Measurements from ENCODE around the gene SPA17. TPM values are rescaled to one million over a fixed set of nuclear protein-coding genes. Genes with fewer than 3 reads are reported as not detected.

The SPA17 gene
- total RNA-seq, 2 experiments from 2014 or later: 2.4 to 2.9 TPM

DNA sequence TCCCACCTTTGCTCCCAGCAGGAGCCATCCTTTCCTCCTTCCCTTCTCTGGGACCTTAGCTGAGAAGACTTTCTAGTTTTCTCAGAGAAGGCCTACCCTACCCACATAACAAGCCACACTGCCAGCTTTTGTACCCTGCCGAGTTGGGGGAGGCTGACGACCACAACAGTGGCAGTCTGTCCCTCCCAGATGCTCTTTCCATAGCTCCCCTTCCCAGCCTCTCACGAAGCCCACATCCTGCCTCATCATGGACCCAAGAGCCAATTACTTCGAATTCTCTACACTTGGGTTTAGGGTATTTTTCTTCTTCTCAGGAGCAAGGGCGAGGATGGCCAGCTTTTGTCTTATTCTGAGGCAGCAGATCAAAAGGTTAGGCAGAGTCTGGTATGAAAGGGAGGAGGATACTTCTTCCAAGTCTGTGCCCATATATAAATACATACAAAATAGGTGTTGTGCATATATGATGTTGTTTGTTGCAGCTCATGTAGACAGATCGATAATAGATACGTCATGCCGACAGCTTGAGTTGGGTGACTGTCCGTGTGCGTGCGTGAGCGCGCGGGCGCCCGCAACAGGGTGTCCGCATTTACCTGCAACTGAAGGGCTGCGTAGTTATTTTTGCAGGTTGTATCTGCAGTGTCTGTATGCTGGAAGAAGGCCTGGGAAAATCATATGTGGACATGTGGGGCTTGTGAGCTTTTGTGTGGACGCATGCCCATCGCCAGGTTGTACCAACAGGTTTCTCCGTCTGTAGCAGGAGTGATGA lies 65.2 kb downstream of the SPA17 start:
- CTCF ChIA-PET: interaction anchor here (1.4 to 3.1 kb wide), 6 partner anchors 18 to 97 kb away, joined by 3 to 10 read pairs (median 6); no protein-coding TSS in a partner anchor
- H3K4me3 Mint-ChIP-seq: peak overlapping the region; percentile 74
- peaks cover 15% of the 10 kb centered on the region for H3K4me1 Mint-ChIP-seq
- peaks cover 66% of the 10 kb centered on the region for H3K27me3 Mint-ChIP-seq
- DNase-seq (no peak), ATAC-seq (no peak)
- no peaks in the 10 kb centered on the region for H3K36me3 Mint-ChIP-seq
- H3K9me3 Mint-ChIP-seq (ENCODE audit: low read depth): no peaks in the 10 kb centered on the region
- no peak overlapping the region for H3K27ac Mint-ChIP-seq

DNA sequence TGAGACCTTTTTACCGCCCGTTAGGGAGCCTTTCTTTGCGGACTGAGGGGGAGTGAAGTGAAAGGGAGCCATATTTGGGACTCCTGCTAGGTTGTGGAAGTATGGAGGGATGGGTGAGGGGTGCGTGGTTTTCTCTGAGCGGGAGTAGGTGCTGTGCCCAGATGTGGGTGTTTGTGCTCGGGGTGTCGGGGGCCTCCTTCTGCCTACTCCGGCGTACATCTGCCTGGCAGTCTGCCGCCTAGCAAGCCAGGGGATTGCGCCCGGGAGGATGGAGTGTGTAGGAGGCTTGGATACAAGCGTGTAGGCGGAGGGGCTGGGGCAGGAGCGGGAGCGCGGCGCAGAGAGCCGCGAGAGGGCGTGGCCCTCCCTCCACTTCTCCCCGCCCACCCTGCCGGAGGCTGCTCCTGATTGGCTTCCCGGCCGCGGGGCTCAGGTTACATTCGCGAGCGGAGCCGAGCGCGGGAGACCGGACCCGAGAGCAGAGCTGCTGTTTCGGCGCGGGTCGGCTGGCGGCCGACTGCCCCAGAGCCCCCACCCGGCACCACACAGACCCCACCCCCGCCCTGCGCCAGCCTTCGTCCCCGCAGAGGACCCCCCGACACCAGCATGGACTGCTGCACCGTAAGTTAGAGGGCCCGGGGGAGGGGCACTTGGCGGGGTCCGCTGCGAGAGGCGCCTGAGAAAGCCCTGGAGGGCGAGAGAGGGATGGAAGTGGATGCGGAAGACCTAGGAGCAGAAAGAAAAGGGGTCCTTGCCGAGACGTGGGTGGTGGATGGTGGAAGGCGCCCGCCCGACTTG lies 66.0 kb downstream of the SPA17 start, which contains the start of gene NRGN:
Gene NRGN (plus strand): TSS at position 464 of the 798 bp plus-strand sequence. CDS start 143 bp downstream, at position 607.
- Mint-ChIP-seq H3K27ac (no peak within 1 kb of the TSS), H3K4me1 (peaks cover 15% of the 10 kb centered on the region), H3K36me3 (no peaks in the 10 kb centered on the region), H3K27me3 (peaks cover 67% of the 10 kb centered on the region), H3K9me3 (ENCODE audit: low read depth) (no peaks in the 10 kb centered on the region), H3K4me3 (peak within 1 kb of the TSS; percentile 74)
- DNase-seq (peak; percentile 90), ATAC-seq (peak; percentile 98)
- CTCF ChIA-PET: interaction anchor here (1.0 to 3.1 kb wide), 7 partner anchors 17 to 97 kb away, joined by 3 to 10 read pairs (median 6); no protein-coding TSS in a partner anchor

DNA sequence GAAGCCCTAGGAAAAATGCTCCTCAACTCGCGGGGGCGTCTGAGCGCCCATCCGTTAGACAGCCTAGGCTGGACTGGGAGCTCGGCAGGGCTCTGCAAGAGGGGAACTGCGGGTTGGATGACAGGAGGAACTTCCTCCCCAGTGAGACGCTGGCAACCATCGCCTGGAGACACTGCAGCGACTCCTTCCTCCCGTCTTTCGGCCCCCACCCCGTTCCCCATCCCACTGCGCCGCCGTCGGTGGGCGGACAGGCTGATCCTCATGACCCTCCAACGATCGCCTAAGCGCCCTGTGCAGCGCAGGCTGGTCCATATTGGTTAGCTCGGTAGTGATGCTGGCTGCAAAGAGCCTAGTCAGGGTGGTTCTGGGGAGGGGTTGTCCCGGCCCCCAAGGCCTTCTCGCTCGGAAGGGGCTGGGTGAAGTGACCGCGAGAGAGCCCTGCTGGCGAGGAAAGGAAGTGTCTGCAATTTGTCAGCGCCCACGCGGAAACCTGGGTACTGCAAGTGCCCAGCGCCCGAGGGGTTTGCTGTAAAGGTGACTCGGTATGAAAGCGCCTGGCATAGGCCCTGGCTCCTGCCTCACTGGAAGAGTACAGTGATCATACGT lies 66.7 kb downstream of the SPA17 start:
- peak; percentile 31 for ATAC-seq
- H3K36me3 Mint-ChIP-seq: no peaks in the 10 kb centered on the region

DNA sequence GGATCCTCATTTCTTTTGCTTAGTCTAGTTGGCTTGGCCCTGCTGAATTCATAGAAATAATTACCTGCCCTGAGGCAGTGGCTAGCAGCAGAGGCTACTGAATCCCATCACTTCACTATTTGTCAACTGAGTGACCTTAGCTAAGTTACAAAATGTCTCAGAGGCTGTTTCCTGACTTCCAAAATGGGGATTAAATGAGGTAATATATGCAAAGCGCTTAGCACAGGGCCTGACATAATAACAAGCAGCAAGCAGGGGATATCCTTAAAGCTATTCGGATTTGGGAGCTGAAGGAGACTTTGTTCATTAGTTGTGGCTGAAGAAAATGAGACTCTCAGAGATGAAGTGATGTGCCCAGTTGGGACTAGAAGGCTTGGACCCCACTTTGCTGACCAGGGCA lies 68.9 kb downstream of the SPA17 start:
- H3K27ac Mint-ChIP-seq: no peak overlapping the region
- ATAC-seq: no peak
- H3K36me3 Mint-ChIP-seq: no peaks in the 10 kb centered on the region
- CTCF ChIA-PET: interaction anchor here (0.5 to 7.7 kb wide), 5 partner anchors 16 to 1585 kb away, joined by 3 to 69 read pairs (median 4); no protein-coding TSS in a partner anchor
- H3K4me3 Mint-ChIP-seq: no peak overlapping the region
- peaks cover 23% of the 10 kb centered on the region for H3K4me1 Mint-ChIP-seq
- DNase-seq: no peak
- no peaks in the 10 kb centered on the region for H3K9me3 Mint-ChIP-seq (ENCODE audit: low read depth)
- peaks cover 49% of the 10 kb centered on the region for H3K27me3 Mint-ChIP-seq

More for the DNA sequence above, 66.7 kb downstream of the SPA17 start:
- DNase-seq: peak; percentile 61
- Mint-ChIP-seq H3K27ac (no peak overlapping the region), H3K27me3 (peaks cover 65% of the 10 kb centered on the region), H3K4me1 (peaks cover 19% of the 10 kb centered on the region), H3K4me3 (peak overlapping the region; percentile 74), H3K9me3 (ENCODE audit: low read depth) (no peaks in the 10 kb centered on the region)
- CTCF ChIA-PET: interaction anchor here (0.9 to 3.1 kb wide), 11 partner anchors 13 to 96 kb away, joined by 3 to 10 read pairs (median 5); partner anchors contain the start of genes SIAE and SPA17

DNA sequence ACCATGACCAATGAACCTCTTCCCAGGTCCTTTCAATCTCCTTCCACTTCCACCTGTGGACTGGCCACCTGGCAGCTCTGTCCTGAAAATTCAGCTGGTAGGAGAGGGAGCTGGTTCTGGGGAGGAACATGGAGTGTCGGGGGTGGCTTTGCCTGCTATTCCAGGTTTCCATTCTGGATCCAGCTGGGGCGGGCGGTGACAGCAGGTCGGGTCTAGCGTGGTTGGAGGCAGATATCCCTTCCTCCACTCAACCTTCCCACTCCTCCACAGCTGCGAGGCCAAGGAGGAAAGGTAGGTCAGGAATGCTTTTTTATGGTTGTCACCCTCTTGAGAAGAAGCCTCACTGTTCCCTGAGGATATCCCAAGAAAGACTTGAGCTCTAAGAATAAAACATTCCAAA lies 69.3 kb downstream of the SPA17 start:
- ATAC-seq: no peak
- Mint-ChIP-seq H3K4me3 (no peak overlapping the region), H3K27ac (no peak overlapping the region), H3K9me3 (ENCODE audit: low read depth) (no peaks in the 10 kb centered on the region), H3K36me3 (no peaks in the 10 kb centered on the region), H3K27me3 (peaks cover 45% of the 10 kb centered on the region), H3K4me1 (peaks cover 23% of the 10 kb centered on the region)
- DNase-seq: no peak
- CTCF ChIA-PET: interaction anchor here (0.5 to 7.7 kb wide), 6 partner anchors 15 to 1586 kb away, joined by 3 to 69 read pairs (median 4); no protein-coding TSS in a partner anchor

DNA sequence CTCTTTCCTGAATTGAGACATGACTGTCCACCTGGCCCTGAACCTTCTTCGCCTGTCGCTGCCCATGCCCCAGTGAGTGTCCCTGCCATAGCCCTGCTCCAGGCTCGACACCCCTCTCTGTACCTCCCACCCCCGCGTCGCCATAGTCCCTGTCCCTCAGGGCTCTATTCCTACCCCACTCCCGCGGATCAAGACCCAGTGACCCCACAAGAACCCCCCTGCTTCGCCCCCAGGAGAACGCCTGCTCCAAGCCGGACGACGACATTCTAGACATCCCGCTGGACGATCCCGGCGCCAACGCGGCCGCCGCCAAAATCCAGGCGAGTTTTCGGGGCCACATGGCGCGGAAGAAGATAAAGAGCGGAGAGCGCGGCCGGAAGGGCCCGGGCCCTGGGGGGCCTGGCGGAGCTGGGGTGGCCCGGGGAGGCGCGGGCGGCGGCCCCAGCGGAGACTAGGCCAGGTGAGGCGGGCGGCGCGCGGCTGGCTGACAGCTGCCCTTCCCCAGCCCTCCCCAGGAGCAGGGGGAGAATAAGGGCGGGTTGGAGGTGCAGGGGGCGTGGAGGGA lies 71.6 kb downstream of the SPA17 start:
- Mint-ChIP-seq H3K27ac (no peak overlapping the region), H3K27me3 (peaks cover 40% of the 10 kb centered on the region), H3K4me3 (peak overlapping the region; percentile 44), H3K36me3 (no peaks in the 10 kb centered on the region), H3K9me3 (ENCODE audit: low read depth) (no peaks in the 10 kb centered on the region), H3K4me1 (peaks cover 19% of the 10 kb centered on the region)
- no peak for ATAC-seq
- no peak for DNase-seq
- CTCF ChIA-PET: interaction anchor here (1.1 to 7.7 kb wide), 16 partner anchors 9 to 1143 kb away, joined by 3 to 69 read pairs (median 5); partner anchors contain the start of genes ESAM, MSANTD2, SIAE and SPA17

DNA sequence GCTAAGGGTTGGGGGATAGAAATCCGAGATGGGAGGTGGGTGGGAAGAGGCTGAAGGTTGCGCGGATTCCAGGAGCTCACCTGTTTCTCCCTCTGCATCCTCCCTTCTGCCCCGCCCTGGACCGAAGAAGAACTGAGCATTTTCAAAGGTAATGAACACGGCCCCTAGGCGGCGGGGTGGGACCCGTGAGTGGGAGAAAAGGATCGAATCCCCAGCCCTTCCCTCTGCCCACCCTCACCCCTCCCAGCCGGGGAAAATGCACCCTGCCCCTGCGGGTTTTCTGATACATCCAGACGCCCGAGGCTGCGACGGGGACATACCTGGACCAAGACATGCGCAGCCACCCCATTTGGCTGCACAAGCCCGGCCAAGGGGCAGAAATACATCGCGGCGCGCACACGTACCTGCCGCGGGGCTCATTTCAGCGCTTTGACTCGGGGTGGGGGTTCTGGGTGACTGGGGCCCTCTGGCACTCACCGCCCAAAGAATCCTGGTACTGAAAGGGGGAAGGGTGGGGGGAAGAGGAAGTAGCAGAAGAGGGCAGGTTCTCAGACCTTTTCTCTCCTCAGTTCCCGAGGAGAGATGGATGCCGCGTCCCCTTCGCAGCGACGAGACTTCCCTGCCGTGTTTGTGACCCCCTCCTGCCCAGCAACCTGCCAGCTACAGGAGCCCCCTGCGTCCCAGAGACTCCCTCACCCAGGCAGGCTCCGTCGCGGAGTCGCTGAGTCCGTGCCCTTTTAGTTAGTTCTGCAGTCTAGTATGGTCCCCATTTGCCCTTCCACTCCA lies 72.3 kb downstream of the SPA17 start:
- Mint-ChIP-seq H3K4me3 (peak overlapping the region; percentile 89), H3K4me1 (peaks cover 14% of the 10 kb centered on the region), H3K36me3 (no peaks in the 10 kb centered on the region), H3K9me3 (ENCODE audit: low read depth) (no peaks in the 10 kb centered on the region), H3K27me3 (peaks cover 33% of the 10 kb centered on the region), H3K27ac (peak overlapping the region; percentile 89)
- CTCF ChIA-PET: interaction anchor here (0.6 to 7.7 kb wide), 35 partner anchors 10 to 1142 kb away, joined by 3 to 69 read pairs (median 3); partner anchors contain the start of genes ESAM, MSANTD2, SIAE and SPA17
- DNase-seq (peak; percentile 57), ATAC-seq (peak; percentile 21)

DNA sequence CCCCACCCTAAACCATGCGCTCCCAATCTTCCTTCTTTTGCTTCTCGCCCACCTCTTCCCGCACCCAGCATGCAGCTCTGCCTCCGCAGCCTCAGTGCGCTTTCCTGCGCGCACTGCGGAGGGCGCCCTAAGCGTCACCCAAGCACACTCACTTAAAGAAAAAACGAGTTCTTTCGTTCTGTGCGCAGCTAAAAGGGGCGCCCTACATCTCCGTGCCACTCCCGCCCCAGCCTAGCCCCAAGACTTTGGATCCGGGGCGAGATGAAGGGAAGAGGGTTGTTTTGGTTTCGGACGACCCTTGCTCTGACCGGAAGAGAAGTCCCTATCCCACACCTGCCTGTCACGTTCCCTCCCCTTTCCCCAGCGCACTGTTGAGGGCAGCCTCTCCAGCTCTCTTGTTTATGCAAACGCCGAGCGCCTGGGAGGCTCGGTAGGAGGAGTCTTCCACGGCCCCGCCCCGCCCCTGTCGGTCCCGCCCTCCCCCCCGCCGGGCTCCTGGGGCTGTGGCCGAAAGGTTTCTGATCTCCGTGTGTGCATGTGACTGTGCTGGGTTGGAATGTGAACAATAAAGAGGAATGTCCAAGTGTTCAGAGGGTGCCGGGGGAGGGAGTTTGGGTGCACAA lies 73.0 kb downstream of the SPA17 start:
- Mint-ChIP-seq H3K36me3 (no peaks in the 10 kb centered on the region), H3K27me3 (peaks cover 26% of the 10 kb centered on the region), H3K9me3 (ENCODE audit: low read depth) (no peaks in the 10 kb centered on the region), H3K4me3 (peak overlapping the region; percentile 89), H3K4me1 (peaks cover 14% of the 10 kb centered on the region), H3K27ac (peak overlapping the region; percentile 89)
- peak; percentile 92 for ATAC-seq
- peak; percentile 85 for DNase-seq
- CTCF ChIA-PET: interaction anchor here (0.6 to 7.7 kb wide), 33 partner anchors 9 to 1141 kb away, joined by 3 to 69 read pairs (median 3); partner anchors contain the start of genes ESAM, MSANTD2, SIAE and SPA17

Other genes starting within 250 kb of the SPA17 start
- gene OR8B4, start 249.0 kb upstream of the SPA17 start, total RNA-seq: not detected
- not detected for gene OR8B8, start 228.2 kb upstream of the SPA17 start, total RNA-seq
- not detected for gene OR8B12, start 130.2 kb upstream of the SPA17 start, total RNA-seq
- not detected for gene OR8A1, start 103.9 kb upstream of the SPA17 start, total RNA-seq
- not detected for gene PANX3, start 62.5 kb upstream of the SPA17 start, total RNA-seq
- 10 to 100 TPM; 44.5 to 48.5 TPM for gene TBRG1, start 51.0 kb upstream of the SPA17 start, total RNA-seq
- 1 to 10 TPM; 3.8 to 4.1 TPM for gene SIAE, start 165 bp upstream of the SPA17 start, total RNA-seq
- gene NRGN, start 66.0 kb downstream of the SPA17 start, total RNA-seq: 1 to 10 TPM; 6.6 TPM
- not detected for gene VSIG2, start 78.4 kb downstream of the SPA17 start, total RNA-seq
- under 1 TPM; 0.16 to 0.76 TPM for gene ESAM, start 88.4 kb downstream of the SPA17 start, total RNA-seq
- gene MSANTD2, start 126.5 kb downstream of the SPA17 start, total RNA-seq: 10 to 100 TPM in 1 of 2 experiments, 1 to 10 TPM in 1; 8.5 to 10.2 TPM
- gene ROBO3, start 191.5 kb downstream of the SPA17 start, total RNA-seq: 10 to 100 TPM in 1 of 2 experiments, 1 to 10 TPM in 1; 5.3 to 11.1 TPM
- not detected for gene ROBO4, start 224.0 kb downstream of the SPA17 start, total RNA-seq
- gene HEPN1, start 245.3 kb downstream of the SPA17 start, total RNA-seq: not detected

All from activated CD8-positive, alpha-beta memory T cell treated with anti-CD3 and anti-CD28 coated beads, Interleukin-2, amount 10 ng/mL, durations not matched to agents 7 days and 5 days (primary cell).